ENCODE results near the gene FAM209B.

DNA sequence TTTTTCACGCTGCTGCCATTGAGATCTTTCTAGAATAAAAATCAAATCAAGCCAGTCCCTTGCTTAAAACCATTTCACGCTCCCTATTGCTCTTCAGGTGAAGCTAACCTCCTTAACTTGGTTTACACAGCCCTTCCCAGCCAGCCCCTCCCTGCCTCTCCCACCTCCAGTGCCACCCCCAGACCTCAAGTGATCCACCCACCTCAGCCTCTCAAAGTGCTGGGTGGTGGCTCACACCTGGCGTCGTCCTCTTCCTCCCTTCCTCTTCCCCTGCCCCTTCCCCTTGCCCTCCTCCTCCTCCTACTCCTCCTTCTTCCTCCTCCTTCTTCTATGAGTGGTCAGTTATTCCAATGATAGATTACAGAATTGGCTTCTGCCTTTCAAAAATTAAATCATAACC, 42.9 kb downstream of the FAM209B start:
- TF ChIP-seq POLR2A (IDR thresholded peaks at IDR 0.05) = no peak
- TF ChIP-seq, protein P1, sequence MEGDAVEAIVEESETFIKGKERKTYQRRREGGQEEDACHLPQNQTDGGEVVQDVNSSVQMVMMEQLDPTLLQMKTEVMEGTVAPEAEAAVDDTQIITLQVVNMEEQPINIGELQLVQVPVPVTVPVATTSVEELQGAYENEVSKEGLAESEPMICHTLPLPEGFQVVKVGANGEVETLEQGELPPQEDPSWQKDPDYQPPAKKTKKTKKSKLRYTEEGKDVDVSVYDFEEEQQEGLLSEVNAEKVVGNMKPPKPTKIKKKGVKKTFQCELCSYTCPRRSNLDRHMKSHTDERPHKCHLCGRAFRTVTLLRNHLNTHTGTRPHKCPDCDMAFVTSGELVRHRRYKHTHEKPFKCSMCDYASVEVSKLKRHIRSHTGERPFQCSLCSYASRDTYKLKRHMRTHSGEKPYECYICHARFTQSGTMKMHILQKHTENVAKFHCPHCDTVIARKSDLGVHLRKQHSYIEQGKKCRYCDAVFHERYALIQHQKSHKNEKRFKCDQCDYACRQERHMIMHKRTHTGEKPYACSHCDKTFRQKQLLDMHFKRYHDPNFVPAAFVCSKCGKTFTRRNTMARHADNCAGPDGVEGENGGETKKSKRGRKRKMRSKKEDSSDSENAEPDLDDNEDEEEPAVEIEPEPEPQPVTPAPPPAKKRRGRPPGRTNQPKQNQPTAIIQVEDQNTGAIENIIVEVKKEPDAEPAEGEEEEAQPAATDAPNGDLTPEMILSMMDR (IDR thresholded peaks at IDR 0.05) = no peak
